Adrenal gland (tissue), 5 donors: ENCODE data around the gene NME9.

Experiments
- CTCF ChIP-seq, 6 experiments: fragments of 450-650 bp in 4 of 6; fragments of 200-600 bp in 2 of 6; sonication (generic) in 1 of 6; IDR thresholded peaks; 1 replicate in 5 of 6; 2 replicates in 1 of 6; pipeline versions ENCODE4 v1.5.1 to v1.8.0; 2016 to 2021; ENCODE audit warnings: antibody characterized with exemption in 6 of 6, mild to moderate bottlenecking in 2 of 6, moderate library complexity in 1 of 6
- POLR2A ChIP-seq, 2 donors: fragments of 450-650 bp; IDR thresholded peaks; one replicate each; pipeline ENCODE4 v1.6.1; 2017; ENCODE audit warnings: antibody characterized with exemption in 2 of 2, mild to moderate bottlenecking in 2 of 2, moderate library complexity in 1 of 2
- donor health status: DM: no; HTN: no; CAD: no.

GRCh38 chr3:138326866-138327595 is 2.6 kb downstream of the NME9 start:
- no peak for TF ChIP-seq CTCF (IDR thresholded peaks at IDR 0.05)
- TF ChIP-seq POLR2A (IDR thresholded peaks at IDR 0.05) = no peak
